NCI-H226 (cell line): ENCODE results near the gene ATL1.
"Not testable (repeated sequence)": the region's sequence is repeated elsewhere in the genome, so short reads cannot be mapped to it uniquely, and the experiment has no call there.

Experiments
- DNase-seq: peaks from one replicate; pipeline ENCODE4 v3.0.0-alpha.2; 2015

ATL1 gene

GRCh38 chr14:50659327-50659974, 99.5 kb downstream of the ATL1 start:
- DNase-seq, result no peak

DNA sequence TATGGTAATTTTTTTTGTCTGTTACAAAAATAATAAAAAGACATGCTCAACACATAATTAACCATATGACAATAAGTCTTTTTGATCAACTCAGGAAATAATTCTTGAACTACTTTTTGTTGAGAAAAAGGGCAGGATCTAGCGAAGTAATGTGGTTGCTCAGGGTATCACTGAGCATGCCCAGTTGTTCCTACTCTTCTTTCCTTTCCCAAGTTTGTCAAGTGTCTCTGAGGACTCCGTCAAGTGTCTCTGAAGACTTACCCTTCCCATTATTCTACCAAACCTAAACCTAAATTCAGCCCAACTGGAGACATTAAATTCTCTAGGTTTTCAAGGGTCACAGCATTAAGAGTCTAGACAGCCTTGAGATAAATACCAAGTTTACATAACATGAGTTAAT, 104.6 kb downstream of the ATL1 start:
- not testable (repeated sequence) for DNase-seq

- DNase-seq, result not testable (repeated sequence)
These were observed 105.4 kb downstream of the ATL1 start for GRCh38 chr14:50665300-50665699.

DNA sequence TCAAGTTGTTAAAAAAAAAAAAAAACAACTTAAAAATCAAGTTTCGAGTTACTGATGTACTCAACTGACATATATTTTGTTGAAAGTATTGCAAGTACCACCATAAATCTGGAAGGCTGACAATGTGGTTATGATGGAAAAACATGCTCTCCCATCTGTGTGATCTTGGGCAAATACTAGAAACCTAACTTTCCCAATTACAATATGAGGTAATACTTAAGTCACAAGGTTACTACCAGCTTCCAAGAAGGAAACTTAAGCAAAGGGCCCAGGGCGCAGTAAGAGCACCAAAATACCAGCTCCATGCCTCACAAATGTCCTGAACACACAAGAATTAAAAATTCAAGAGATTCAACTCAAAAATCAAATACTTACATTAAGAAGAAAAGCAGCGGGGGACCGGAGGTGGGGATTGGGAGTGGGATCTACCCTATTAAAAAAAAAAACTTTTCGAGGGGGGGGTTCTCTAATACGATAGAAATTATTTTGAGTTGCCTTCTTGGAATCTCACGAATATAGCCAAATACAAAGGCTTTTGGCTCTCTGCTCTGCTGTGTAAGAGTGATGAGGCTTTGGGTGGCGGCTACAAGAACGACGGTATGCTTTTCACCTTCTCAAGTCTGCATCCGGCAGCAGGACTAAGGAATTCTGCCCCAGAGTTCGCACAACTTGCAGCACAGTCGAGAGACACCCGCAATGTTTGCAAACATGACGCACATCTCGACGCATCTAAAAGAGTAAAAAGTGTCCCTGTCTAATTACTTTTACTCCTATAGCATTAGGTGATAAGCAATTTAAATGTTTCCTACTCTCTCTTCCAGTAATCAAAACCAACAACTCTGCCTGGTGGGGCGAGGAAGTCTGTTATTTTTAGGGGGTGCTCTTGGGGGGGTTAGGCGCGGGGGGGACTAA, 107.1 kb downstream of the ATL1 start:
- DNase-seq, result no peak

DNA sequence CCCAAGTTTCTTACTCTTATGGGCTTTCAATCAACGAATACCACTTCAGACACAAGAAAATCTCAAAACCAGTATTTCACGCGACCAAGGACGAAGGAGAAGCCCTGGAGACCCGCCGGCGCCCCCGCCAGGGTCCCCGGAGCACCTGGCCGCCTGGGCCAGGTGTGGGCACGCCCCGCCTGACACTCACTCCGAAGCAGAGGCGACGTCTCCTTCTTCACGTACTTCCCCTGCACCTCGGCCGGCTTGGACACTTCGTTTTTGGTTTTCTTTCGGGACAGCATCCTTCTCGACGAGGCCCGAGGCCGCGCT, 107.7 kb downstream of the ATL1 start:
- no peak for DNase-seq

DNA sequence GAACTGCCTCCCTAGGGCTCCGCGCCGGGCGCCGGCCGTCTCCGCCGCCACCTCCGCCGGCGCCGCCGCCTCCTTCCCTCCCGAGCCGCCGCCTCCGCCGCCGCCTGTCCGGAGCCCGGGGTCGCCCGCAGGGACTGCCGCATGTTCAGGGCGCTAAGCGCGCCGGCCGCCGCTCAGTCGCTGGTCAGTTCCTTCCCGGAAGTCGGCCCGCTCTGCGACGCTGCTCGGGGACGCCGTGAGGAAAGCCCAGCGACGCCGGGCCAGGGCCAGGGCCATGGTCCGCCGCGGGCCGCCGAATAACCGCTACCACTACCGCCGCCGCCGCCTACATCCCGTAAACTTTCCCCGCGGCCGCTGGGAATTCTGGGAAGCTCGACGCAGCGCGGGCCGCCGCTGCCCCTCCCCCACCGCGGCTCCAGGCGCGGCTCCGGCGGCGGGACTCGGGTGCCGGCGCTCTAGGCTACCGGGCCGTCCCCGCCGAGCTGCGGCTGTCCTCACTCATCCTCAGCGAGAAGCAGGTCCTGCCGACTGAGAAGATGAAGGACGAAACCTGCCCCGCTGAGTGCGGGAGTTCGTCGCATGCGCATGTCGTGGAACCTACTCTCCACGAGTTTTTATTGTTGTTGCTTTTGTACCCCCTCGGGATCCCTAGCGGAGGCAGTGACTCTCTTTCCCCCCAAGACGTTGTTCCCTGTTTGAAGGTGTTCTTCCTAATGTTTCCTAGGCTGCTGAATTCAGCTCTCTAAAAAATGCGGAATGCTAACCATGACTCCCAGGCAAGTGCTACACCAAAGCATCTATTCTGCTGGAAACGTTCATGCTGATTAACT, 108.3 kb downstream of the ATL1 start, which contains the start of gene SAV1:
TSS of gene SAV1 (minus strand) at position 311 of the 830 bp plus-strand sequence. CDS start 339 bp downstream, outside the sequence.
- peak; percentile 53 for DNase-seq

DNA sequence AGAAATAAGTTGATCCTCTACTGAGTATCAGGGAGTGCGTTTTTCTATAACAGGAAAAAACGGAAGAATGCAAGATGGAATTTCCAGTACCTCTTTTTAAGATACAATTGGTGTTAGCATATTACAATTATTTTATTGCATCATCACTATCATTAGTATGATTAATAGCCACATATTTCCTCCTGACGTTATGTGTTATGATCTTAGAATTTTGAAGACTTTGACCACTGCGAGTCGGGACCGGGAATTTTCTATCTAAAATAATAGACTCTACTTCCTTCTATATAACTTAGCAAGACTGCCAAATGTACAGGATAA, 108.8 kb downstream of the ATL1 start:
- no peak for DNase-seq

DNA sequence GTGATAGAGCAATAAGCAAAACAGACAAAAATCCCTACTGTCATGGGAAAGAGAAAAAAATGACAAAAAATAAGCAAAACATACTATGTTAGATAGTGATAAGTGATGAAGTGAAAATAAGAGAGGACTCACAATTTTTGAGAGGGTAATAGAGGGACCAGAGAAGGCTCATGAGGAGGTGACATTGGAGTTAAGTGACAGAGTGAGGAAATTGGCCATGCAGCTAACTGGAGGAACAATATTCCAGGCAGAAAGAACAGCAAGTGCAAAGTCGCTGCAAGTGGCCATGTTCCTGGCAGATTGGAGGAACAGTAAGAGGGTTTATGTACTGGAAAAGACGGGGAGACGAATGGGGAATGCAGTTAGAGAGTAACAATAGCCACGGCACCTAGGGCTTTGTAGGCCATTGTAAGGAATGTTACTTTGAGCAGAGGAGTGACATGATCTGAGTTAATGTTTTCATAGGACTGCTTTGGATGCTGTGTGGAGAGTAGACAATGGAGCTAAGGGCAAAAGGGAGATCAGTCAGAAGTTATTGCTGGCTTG, 109.6 kb downstream of the ATL1 start:
- no peak for DNase-seq

DNA sequence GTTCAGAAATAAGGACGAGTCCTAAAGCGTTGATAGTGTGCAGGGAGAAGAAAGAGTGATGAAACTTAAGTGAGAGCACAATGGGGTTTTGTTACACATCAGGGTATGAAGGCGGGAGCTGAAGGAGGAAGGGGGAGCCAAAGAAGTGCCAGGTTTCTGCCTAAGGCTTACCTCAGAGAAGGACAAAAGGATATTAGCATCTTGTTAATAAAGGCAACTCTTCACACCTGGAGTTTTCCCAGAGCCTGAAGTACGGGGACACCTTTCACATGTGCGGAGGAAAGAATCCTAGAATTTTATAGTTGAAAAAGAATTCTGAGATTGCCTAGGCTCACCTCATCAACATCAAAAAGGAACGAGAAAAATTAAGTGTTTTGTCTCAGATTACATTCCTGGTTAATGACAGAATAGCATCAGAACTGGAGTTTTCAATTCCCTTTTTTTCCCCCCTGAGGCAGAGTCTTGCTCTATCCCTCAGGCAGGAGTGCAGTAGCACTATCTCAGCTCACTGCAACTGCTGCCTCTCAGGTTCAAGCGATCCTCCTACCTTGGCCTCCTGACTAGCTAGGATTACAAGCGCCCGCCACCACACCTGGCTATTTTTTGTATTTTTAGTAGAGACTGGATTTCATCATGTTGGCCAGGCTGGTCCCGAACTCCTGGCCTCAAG, 110.4 kb downstream of the ATL1 start:
- no peak for DNase-seq

DNA sequence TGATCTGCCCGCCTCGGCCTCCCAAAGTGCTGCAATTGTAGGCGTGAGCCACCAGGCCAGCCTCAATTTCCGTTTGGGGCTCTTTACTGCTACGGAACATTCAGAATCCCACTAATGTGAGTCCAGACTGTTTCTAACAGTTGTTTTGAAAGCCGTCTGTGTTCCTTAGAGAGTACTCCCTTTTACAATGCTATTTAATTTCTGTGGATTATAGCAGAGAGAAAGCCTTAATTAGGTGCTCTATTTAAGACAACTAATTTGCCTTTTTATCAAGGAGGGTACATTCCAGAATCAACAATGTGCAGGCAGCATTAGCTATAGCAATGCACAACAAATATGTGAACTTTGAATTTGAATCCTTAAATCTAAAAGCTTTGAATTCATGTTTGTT, 110.9 kb downstream of the ATL1 start:
- no peak for DNase-seq

DNA sequence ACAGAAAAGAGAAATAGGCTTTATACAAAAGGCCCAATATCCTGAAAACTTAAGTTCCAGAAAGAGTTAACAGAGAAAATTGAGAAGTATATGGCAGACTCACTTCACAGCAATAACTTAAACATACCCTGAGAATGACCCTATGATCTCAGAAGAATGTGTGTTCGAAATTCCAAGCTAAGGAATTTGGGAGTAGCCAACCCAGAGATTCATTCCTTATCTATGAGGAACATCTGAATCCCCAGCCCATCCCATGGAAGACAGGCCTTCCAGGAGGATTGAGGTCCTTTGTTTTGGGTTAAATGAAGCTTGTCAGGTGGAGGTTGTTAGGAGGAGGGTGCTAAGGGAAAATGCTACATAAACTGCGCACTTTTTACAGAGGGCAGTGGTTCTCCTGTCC, 115.7 kb downstream of the ATL1 start:
- peak; percentile 78 for DNase-seq

DNA sequence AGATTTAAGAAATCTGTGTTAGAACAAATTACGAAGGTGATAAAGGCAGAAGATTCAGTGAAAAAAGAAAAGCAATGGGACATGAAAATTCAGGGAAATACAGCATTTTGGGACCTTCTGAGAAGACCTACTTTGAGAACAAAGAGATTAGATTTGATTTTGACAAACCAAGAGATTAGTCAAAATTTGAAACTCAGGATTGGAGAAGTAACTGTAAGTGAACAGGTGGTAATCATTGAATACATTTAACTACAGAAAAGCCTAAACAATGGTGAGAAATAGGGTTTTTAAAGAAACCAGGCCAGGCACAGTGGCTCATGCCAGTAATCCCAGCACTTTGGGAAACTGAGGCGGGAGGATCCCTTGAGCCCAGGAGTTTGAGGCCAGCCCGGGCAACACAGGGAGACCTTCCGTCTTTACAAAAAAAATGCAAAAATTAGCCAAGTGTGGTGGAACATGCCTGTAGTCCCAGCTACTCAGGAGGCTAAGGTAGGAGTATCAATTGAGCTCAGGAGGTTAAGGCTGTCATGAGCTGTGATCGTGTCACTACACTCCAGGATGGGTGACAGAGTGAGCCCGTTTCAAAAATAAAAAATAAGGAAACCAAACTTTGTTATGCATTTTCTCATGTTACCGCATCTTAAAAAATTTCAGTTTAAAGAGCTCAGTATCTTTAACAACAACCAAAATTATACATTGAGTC, 117.0 kb downstream of the ATL1 start:
- DNase-seq, result no peak

DNA sequence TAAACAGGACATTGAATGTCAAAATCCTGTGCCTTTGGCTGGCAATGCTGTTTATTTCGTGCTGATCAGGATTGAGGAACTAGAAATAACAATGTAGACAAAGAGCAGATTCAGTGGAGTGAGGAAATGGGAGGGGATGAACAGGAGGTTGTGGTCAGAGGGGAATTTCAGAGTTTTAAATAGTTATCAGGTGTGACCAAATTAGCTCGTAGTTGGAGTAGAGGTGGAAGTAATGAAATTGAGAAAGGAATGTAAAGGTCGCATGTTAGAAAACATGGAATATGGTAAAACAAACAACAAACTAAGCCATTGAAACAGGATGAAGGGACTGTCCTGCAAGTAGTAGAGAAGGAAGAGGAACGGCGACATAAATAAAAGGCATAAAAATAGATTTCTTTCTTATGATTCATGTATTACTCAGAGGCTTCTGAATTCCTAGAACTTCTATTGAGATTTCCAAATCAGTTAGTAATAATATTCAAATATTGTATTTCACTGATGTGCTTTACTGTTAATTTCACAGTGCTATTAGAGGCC, 117.7 kb downstream of the ATL1 start:
- peak; percentile 66 for DNase-seq

DNA sequence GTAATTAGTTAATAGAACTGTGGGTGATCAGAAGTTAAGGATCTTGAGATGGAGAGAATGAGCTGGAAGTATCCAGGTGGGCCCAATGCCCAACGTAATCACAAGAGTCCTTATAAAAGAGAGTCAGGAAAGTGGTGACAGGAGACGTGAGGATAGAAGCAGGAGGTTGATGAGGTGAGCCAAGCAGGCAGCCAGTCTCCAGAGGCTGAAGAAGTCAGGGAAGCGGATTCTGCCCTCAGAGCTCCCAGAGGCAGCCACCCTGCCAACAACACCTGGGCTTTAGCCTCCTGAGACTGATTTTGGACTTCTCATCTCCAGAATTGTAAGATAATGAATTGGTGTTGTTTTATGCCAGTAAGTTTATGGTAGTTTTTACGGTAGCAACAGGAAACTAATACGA, 118.2 kb downstream of the ATL1 start:
- no peak for DNase-seq

GRCh38 chr14:50679674-50680073, 119.7 kb downstream of the ATL1 start:
- no peak for DNase-seq
